ENCODE measurements around the gene ERGIC1. TPM values are rescaled to one million over a fixed set of nuclear protein-coding genes. Genes with fewer than 3 reads are reported as not detected.
"Not testable (repeated sequence)": the region's sequence is repeated elsewhere in the genome, so short reads cannot be mapped to it uniquely, and the experiment has no call there.

The ERGIC1 gene
- total and polyA plus RNA-seq, 2 of the 8 experiments (the other 6 are each of a cell fraction or from before 2014, with no cell fraction given), result 95.3 to 106 TPM

DNA sequence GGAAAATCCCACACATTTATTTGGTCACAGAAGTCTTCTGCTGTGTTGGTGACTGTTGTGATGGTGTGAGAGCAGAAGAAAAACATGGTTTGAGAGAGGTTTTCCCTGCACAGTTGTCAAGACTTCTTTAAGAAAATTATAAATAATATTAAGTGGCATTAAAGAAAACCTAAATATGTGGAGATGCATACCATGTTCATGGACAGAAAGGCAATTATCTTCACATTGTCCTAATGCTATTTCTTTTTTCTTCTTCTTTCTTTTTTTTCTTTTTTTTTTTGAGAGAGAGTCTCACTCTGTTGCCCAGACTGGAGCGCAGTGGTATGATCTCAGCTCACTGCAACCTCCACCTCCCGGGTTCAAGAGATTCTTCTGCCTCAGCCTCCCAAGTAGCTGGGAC is 24.3 kb upstream of the ERGIC1 start (continued):
- no peak for TF ChIP-seq EGR1 (IDR thresholded peaks at IDR 0.05; ENCODE audit: borderline replicate concordance, low read depth, low read length)
- TF ChIP-seq RAD21 (IDR thresholded peaks at IDR 0.05 in 1 of 2, conservative IDR thresholded peaks at IDR 0.05 in 1 of 2; ENCODE audit: low read depth in 2 of 2, low read length in 2 of 2), result no peak

DNA sequence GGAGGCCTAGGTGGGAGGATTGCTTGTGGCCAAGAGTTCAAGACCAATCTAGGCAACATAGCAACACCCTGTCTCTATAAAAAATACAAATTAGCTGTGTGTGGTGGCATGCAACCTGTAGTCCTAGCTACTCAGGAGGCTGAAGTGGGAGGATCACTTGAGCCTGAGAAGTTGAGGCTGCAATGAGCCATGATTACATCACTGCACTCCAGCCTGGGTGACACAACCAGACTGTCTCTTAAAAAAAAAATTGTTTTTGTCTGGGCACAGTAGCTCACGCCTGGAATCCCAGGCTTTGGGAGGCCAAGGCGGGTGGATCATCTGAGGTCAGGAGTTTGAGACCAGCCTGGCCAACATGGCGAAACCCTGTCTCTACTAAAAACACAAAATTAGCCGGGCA is 23.1 kb upstream of the ERGIC1 start:
- H3K27me3 ChIP-seq (replicated peaks in 1 of 4; ENCODE audit: control insufficient read depth in 3 of 4, extremely low read depth in 1 of 4, insufficient read depth in 3 of 4, low read length in 3 of 4); H3K4me2 ChIP-seq (ENCODE audit: insufficient read depth in 1 of 2, low read depth in 2 of 2, low read length in 2 of 2); H3K27ac ChIP-seq (ENCODE audit: low read depth, low read length); H2BK120ac ChIP-seq (replicated peaks; ENCODE audit: low read depth, low read length); H4K5ac ChIP-seq (ENCODE audit: insufficient read length, low read depth, low read length); H3K23me2 ChIP-seq (ENCODE audit: low read depth, low read length); H3K14ac ChIP-seq (ENCODE audit: insufficient read length); H2BK15ac ChIP-seq (ENCODE audit: low read length); H3K4me1 ChIP-seq (replicated peaks in 1 of 4; ENCODE audit: control insufficient read depth in 3 of 4, insufficient read depth in 4 of 4, low read length in 3 of 4); FAIRE-seq; H2AFZ ChIP-seq (ENCODE audit: low read length); DNase-seq (ENCODE audit: low read depth in 1 of 2, low spot score in 2 of 2); H4K91ac ChIP-seq (replicated peaks; ENCODE audit: insufficient read length, low read length); H2BK12ac ChIP-seq (ENCODE audit: low read depth, low read length); H3K36me3 ChIP-seq (ENCODE audit: control insufficient read depth in 2 of 4, insufficient read depth in 4 of 4, low read length in 3 of 4); H3K56ac ChIP-seq (replicated peaks; ENCODE audit: insufficient read length, low read depth, low read length); H3K23ac ChIP-seq (ENCODE audit: insufficient read length); H4K20me1 ChIP-seq (replicated peaks in 1 of 2; ENCODE audit: control insufficient read depth in 1 of 2, insufficient read depth in 2 of 2, low read length in 2 of 2); H3K18ac ChIP-seq (ENCODE audit: extremely low read depth, low read length); H2AK5ac ChIP-seq (ENCODE audit: low read depth, low read length); H3K4ac ChIP-seq (replicated peaks; ENCODE audit: insufficient read length, low read depth, low read length); H2BK5ac ChIP-seq (ENCODE audit: low read depth, low read length); POLR2A ChIA-PET (ENCODE audit: partially characterized antibody); H3K79me1 ChIP-seq (ENCODE audit: low read depth, low read length); H3K9ac ChIP-seq (replicated peaks in 1 of 4; ENCODE audit: extremely low read depth in 1 of 4, low read depth in 3 of 4, low read length in 3 of 4); H3K9me3 ChIP-seq (ENCODE audit: insufficient read depth in 2 of 2, low read depth in 1 of 2, low read length in 1 of 2); H3K79me2 ChIP-seq (ENCODE audit: control insufficient read depth in 1 of 2, insufficient read depth in 2 of 2, low read length in 2 of 2); H4K8ac ChIP-seq (ENCODE audit: extremely low read depth, insufficient read depth, low read length); H2BK20ac ChIP-seq (ENCODE audit: low read length); H3K4me3 ChIP-seq (ENCODE audit: extremely low read depth in 1 of 4, insufficient read depth in 2 of 4, low read depth in 3 of 4, low read length in 4 of 4): not testable (repeated sequence)
- 88% methylated on average over 4 of the region's 4 CpGs; no CpG with 5 or more reads in 1 of the 2 experiments for WGBS, 2 experiments (ENCODE audit: extremely low coverage in 1 of 2, insufficient coverage in 1 of 2, insufficient read length in 1 of 2, insufficient replicate concordance in 2 of 2, low coverage in 1 of 2, low lambda C conversion rate in 2 of 2, missing lambda C conversion rate in 1 of 2)
- CTCF ChIA-PET (ENCODE audit: partially characterized antibody), result interaction anchor here (0.8 to 2.0 kb wide), 2 partner anchors 10 to 96 kb away, joined by 3 to 6 read pairs; no protein-coding TSS in a partner anchor
